HL-60/S4 (cell line): ENCODE data around the gene CCDC148.
"Not testable (repeated sequence)": the region's sequence is repeated elsewhere in the genome, so short reads cannot be mapped to it uniquely, and the experiment has no call there.

Experiments used
- in situ Hi-C: fragments of 300-500 bp; cut with MboI; formaldehyde crosslinking; loops from 2 replicates; pipeline ENCODE4 v1.14.3; 2022; ENCODE audit warnings: low sequenced_read_pairs

Gene CCDC148

GRCh38 chr2:158439062-158439461 is 17.5 kb downstream of the CCDC148 start:
- in situ Hi-C loops, result not testable (repeated sequence)

- in situ Hi-C loops, result not testable (repeated sequence)
Observed at GRCh38 chr2:158433716-158434115, 22.8 kb downstream of the CCDC148 start.

- in situ Hi-C loops, result no loop called here
Observed at GRCh38 chr2:158432117-158432516, 24.4 kb downstream of the CCDC148 start.

DNA sequence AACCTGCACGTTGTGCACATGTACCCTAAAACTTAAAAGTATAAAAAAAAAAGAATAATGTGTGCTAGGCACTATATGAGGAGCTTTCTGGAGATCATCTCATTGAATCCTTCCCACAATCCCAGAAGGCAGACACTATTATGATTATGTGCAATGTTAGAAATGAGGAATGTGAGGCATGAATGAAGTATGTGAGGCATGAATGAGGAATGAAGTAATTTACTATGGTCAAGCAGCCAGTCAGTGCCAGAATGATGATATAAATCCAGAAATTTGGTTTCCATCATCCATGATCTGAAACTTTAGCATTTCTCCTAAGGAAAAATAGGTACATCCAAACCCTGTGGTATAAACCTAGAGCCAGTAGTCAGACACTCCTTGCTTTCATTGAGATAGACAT is 42.0 kb downstream of the CCDC148 start:
- in situ Hi-C loops, result no loop called here

- in situ Hi-C loops, result no loop called here
Observed at GRCh38 chr2:158413581-158413980, 43.0 kb downstream of the CCDC148 start.

- in situ Hi-C loops, result no loop called here
Observed at GRCh38 chr2:158412206-158412605, 44.3 kb downstream of the CCDC148 start.

DNA sequence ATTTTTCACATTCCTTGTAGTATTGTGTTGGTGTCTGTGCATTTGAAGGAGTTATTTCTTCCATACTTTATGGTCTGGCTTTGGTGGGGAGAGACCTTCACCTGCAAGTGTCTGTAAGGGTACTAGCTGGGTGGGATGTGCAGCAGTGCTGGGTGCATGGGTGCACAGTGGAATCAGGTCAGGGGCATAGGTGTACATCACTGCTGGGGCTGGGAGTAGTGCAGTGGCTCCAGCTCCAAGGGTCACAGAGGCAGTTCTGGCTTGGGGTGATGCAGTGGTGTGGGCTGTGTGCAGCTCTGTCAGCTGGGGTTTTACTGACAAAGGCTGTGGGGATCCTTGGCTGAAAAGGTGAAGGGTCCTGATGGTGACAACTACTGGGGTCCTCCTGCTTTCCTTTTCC is 44.8 kb downstream of the CCDC148 start:
- in situ Hi-C loops, result no loop called here

- in situ Hi-C loops, result no loop called here
Observed at GRCh38 chr2:158410132-158410531, 46.4 kb downstream of the CCDC148 start.

- in situ Hi-C loops, result no loop called here
Observed at GRCh38 chr2:158407031-158407430, 49.5 kb downstream of the CCDC148 start.

DNA sequence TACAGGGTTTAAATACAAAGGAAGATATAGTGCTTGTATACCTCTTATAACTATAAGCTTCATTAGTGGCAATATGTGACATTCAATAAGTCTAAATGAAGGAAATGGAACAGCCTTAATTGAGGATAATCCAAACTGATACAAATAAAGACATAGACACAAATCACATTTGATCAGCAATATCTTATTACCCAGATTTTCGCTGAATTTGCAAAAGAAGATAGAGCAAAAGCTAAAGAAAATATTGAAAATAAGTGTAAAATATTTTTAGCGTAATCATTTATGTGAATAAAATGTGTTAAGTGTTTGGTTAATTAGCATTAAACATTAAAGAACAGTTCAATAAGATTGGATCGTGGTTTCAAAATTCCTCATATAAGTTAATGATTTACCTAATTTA is 51.2 kb downstream of the CCDC148 start:
- in situ Hi-C loops, result no loop called here

DNA sequence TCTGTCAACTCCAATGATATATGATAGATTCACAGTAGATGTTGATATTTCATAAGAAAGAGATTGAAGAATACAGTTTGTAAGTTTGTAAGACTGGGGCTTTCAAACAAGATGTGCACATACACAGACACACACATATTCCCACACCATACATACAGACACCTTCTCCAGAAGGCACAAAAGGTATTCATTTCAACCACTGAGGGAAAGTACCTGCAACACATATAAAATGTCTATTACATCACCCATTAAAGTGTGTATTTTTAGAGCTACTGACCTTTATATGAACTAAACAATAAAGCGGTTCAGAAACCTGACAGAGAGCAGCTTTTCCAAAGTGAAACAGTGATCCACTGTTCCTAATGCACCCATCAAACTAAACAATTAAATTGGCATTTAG is 53.3 kb downstream of the CCDC148 start:
- in situ Hi-C loops, result no loop called here

DNA sequence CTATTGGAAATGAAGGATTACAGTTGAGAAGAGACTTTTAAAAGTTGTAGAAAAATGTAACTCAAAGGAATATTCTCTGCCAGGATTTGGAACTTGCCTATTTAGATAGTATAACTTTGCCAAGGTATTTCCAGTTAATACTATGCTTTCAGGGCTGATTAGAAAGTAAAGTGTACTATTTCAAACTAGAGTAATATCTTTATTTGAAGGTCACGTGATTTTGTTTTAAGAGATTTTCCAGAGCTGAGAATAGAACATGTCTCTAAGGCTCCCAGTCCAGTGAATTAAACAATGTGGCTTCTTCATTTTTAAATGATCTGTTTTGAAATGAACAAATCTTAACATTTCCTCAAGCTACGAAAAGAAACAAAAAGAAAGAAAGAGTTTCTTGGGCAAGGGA is 53.9 kb downstream of the CCDC148 start:
- in situ Hi-C loops, result no loop called here

DNA sequence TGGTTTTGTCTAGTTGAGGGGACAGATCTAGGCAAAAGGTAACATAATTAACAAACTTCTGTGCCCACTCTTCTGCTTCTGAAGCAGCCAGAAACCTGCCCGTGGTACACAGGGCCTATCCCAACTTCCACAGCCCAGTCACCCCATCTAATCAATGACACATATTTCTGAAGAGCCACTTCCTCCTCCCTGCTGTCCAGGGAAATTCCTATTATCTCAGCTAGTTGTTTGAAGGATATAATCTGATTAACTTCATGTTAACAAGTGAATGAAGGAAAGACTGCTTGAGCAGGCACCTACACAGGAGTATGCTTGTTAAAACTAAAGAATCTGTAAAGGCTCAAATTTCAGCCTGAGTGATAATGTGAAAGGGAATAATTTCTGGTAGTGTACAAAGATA is 61.4 kb downstream of the CCDC148 start:
- in situ Hi-C loops, result no loop called here

DNA sequence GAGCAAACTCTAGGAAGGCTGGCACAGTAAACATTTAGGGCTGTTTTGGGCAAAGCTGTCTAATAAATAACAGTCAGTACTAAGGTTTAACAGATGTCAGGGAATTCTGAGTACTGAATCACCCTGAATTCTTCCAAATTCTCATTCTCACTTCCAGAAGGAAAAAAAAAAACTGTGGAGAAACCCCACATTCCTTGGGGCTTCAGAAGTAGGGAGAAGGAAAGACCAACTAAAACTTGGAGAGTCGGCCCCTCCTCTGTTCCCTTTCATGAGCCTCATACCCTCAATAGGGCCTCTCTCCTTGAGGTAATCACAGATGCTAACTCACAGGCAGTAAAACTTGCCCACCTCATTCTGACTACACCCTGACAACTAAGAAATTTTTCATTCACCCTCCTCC is 62.1 kb downstream of the CCDC148 start:
- in situ Hi-C loops, result no loop called here

DNA sequence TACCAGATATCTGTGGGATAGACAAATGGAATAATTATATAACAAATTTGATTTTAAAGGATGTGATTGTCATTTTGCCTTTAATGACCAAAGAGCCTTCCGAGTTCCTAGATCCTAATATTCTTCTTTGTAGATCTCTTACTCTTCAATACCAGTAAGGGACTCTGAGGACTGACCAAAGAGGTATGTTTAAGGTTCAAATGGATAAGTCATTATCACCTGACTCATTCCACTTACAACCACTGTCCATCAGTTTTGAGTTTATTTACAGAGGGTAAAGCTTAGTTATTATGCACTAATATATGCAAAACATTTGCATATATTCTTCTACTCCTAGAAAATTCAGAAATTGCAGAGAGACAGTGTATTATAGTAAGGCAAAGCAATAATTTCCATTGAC is 62.7 kb downstream of the CCDC148 start:
- in situ Hi-C loops, result no loop called here

GRCh38 chr2:158392687-158393086 is 63.9 kb downstream of the CCDC148 start:
- in situ Hi-C loops, result no loop called here

DNA sequence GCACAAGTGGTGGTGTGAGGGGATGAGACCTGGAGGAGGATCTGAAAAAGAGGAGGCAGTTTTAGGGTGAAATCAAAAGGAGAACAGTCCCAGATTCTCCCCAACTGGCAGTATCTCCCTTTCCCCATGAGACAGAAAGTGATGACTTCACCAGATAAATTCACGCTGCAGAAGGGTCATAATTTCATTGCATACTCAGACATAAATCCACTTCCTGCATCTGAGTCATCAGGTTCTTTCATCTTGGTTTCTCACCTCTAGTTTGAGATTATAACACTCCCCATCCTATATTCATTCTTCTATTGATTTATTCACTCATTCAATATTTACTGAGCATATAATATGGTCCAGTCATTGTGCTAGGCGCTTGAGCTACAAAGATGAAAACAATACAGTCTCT is 64.7 kb downstream of the CCDC148 start:
- in situ Hi-C loops, result no loop called here

DNA sequence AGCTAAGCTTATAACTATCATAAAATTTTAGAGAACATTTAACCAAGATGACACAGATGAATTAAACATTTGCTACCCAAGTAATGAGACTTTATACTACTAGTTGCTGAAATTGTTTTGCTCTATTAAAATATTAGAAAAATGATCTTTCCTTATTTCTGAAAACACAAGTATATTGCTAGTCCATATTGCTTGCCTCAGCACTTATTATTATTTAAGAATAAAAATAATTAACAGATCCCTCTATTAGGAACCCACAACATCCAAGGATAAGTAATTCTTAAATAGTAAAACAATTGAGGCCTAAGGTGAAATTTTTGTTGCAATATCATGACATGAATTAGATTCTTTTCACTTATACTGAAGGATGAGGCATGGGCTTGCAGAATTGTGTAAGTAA is 65.2 kb downstream of the CCDC148 start:
- in situ Hi-C loops, result no loop called here

- in situ Hi-C loops, result no loop called here
Observed at GRCh38 chr2:158388159-158388558, 68.4 kb downstream of the CCDC148 start.

GRCh38 chr2:158385646-158386045 is 70.9 kb downstream of the CCDC148 start:
- in situ Hi-C loops, result no loop called here

DNA sequence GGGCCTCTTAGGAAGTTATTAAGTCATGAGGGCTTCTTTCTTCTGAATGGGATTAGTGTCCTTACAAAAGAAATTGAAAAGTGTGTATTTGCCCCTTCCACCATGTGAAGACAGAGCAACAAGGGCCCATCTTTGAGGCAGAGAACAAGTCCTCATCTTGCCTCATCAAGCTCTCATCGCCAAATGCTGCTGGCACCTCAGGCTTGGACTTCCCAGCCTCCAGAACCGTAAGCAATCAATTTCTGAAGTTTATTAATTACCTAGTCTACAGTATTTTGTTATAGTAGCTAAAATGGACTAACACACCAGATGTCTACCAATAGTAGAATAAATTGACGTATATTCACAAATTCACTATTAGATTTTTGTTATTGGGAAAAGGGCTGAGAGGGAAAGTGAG is 74.6 kb downstream of the CCDC148 start:
- in situ Hi-C loops, result no loop called here

GRCh38 chr2:158381205-158381604 is 75.3 kb downstream of the CCDC148 start:
- in situ Hi-C loops, result no loop called here

- in situ Hi-C loops, result no loop called here
Observed at GRCh38 chr2:158380746-158381145, 75.8 kb downstream of the CCDC148 start.

GRCh38 chr2:158378926-158379325 is 77.6 kb downstream of the CCDC148 start:
- in situ Hi-C loops, result no loop called here
